H9 (cell line): ENCODE measurements around the gene ITGAE. TPM values are rescaled to one million over a fixed set of nuclear protein-coding genes. Genes with fewer than 3 reads are reported as not detected.

Experiments used
- DNase-seq: peaks from one replicate; pipeline ENCODE4 v3.0.0-alpha.2; 2017
- H2AFZ ChIP-seq: one replicate; pipeline ENCODE4 v1.6.1; 2013; ENCODE audit warnings: mild to moderate bottlenecking, low read length, control low read depth, moderate library complexity
- H2AK5ac ChIP-seq: 2 replicates; pipeline ENCODE4 v1.6.1; 2013; ENCODE audit warnings: low read length, control low read depth, mixed read lengths; ENCODE audit not compliant: insufficient read length
- H2BK120ac ChIP-seq: one replicate; pipeline ENCODE4 v1.6.1; 2013; ENCODE audit warnings: low read depth, mild to moderate bottlenecking, low read length, control low read depth, inconsistent platforms; ENCODE audit not compliant: poor library complexity, severe bottlenecking
- H2BK12ac ChIP-seq: 2 replicates; pipeline ENCODE4 v1.6.1; 2013; ENCODE audit warnings: low read length, control low read depth, mixed read lengths, low read depth; ENCODE audit not compliant: insufficient read length
- H2BK15ac ChIP-seq: 2 replicates; pipeline ENCODE4 v1.6.1; 2013; ENCODE audit warnings: low read depth, low read length, control low read depth
- H2BK20ac ChIP-seq: one replicate; pipeline ENCODE4 v1.6.1; 2013; ENCODE audit warnings: low read depth, mild to moderate bottlenecking, low read length, control low read depth, inconsistent platforms; ENCODE audit not compliant: poor library complexity, severe bottlenecking
- H2BK5ac ChIP-seq: 2 replicates; pipeline ENCODE4 v1.6.1; 2013; ENCODE audit warnings: low read length, control low read depth, mixed read lengths; ENCODE audit not compliant: insufficient read length
- H3K14ac ChIP-seq: 2 replicates; pipeline ENCODE4 v1.6.1; 2013; ENCODE audit warnings: low read length, control low read depth; ENCODE audit not compliant: insufficient read depth
- H3K18ac ChIP-seq: 2 replicates; pipeline ENCODE4 v1.6.1; 2013; ENCODE audit warnings: low read depth, mild to moderate bottlenecking, mixed read lengths, low read length, control low read depth; ENCODE audit not compliant: insufficient read length
- H3K23ac ChIP-seq: 2 replicates; pipeline ENCODE4 v1.6.1; 2013; ENCODE audit warnings: low read length, control low read depth, mixed read lengths, low read depth; ENCODE audit not compliant: insufficient read length
- H3K23me2 ChIP-seq: 2 replicates; pipeline ENCODE4 v1.6.1; 2013; ENCODE audit warnings: low read depth, mild to moderate bottlenecking, mixed read lengths, low read length, control low read depth; ENCODE audit not compliant: insufficient read length, poor library complexity, severe bottlenecking
- H3K27ac ChIP-seq: 2 replicates; pipeline ENCODE4 v1.5.1; 2013; ENCODE audit warnings: low read length, control low read depth, mixed read lengths, low read depth; ENCODE audit not compliant: insufficient read length
- H3K27me3 ChIP-seq: 2 replicates; pipeline ENCODE4 v1.6.1; 2013; ENCODE audit warnings: low read length, control low read depth, inconsistent platforms; ENCODE audit not compliant: insufficient read depth
- H3K4ac ChIP-seq: 2 replicates; pipeline ENCODE4 v1.6.1; 2013; ENCODE audit warnings: low read depth, mild to moderate bottlenecking, control low read depth, inconsistent platforms, low read length, moderate library complexity
- H3K4me1 ChIP-seq: 2 replicates; pipeline ENCODE4 v1.6.1; 2013; ENCODE audit warnings: low read length, control low read depth, inconsistent platforms; ENCODE audit not compliant: insufficient read depth
- H3K4me2 ChIP-seq: 2 replicates; pipeline ENCODE4 v1.6.1; 2013; ENCODE audit warnings: low read length, control low read depth, mixed read lengths; ENCODE audit not compliant: insufficient read length, insufficient read depth
- H3K56ac ChIP-seq: 2 replicates; pipeline ENCODE4 v1.6.1; 2013; ENCODE audit warnings: low read depth, mild to moderate bottlenecking, mixed read lengths, low read length, control low read depth; ENCODE audit not compliant: insufficient read length
- H3K79me1 ChIP-seq: 2 replicates; pipeline ENCODE4 v1.6.1; 2013; ENCODE audit warnings: low read depth, mild to moderate bottlenecking, moderate library complexity, low read length, control low read depth, inconsistent platforms; ENCODE audit not compliant: insufficient read depth, poor library complexity, severe bottlenecking
- H3K79me2 ChIP-seq: 2 replicates; pipeline ENCODE4 v1.6.1; 2013; ENCODE audit warnings: low read length, control low read depth, inconsistent platforms; ENCODE audit not compliant: insufficient read depth
- H3K9ac ChIP-seq: 2 replicates; pipeline ENCODE4 v1.6.1; 2013; ENCODE audit warnings: low read length, control low read depth, mixed read lengths; ENCODE audit not compliant: insufficient read length; ENCODE audit errors: extremely low read depth
- H3K9me3 ChIP-seq: one replicate; pipeline ENCODE4 v1.6.1; 2013; ENCODE audit warnings: low read depth, low read length, inconsistent platforms; ENCODE audit not compliant: control insufficient read depth
- H3T11ph ChIP-seq: one replicate; pipeline ENCODE4 v1.6.1; 2013; ENCODE audit warnings: mild to moderate bottlenecking, low read length, control low read depth, inconsistent platforms
- H4K20me1 ChIP-seq: one replicate; pipeline ENCODE4 v1.6.1; 2013; ENCODE audit not compliant: control insufficient read depth, insufficient read length, insufficient read depth
- H4K5ac ChIP-seq: 2 replicates; pipeline ENCODE4 v1.6.1; 2013; ENCODE audit warnings: low read depth, mild to moderate bottlenecking, mixed read lengths, low read length, control low read depth; ENCODE audit not compliant: insufficient read length
- H4K8ac ChIP-seq: replicated peaks from 2 replicates; pipeline ENCODE4 v1.6.1; 2013; ENCODE audit warnings: low read length, control low read depth, mixed read lengths, low read depth; ENCODE audit not compliant: insufficient read length
- H4K91ac ChIP-seq: 2 replicates; pipeline ENCODE4 v1.6.1; 2013; ENCODE audit warnings: low read depth, mild to moderate bottlenecking, moderate library complexity, mixed read lengths, low read length, control low read depth; ENCODE audit not compliant: insufficient read length
- H3K27ac Mint-ChIP-seq, 3 experiments: 2 replicates in 2 of 3; 3 replicates in 1 of 3; pipeline ENCODE4 v1.8.0; 2020 to 2021; ENCODE audit warnings: mixed read lengths in 3 of 3, mild to moderate bottlenecking in 1 of 3, moderate library complexity in 1 of 3
- H3K27me3 Mint-ChIP-seq: 2 replicates; pipeline ENCODE4 v1.8.0; 2021; ENCODE audit warnings: low read depth, mild to moderate bottlenecking, moderate library complexity, mixed read lengths
- H3K36me3 Mint-ChIP-seq, 3 experiments: 2 replicates in 2 of 3; 3 replicates in 1 of 3; pipeline ENCODE4 v1.8.0; 2020 to 2021; ENCODE audit warnings: low read depth in 3 of 3, mixed read lengths in 3 of 3; ENCODE audit not compliant: insufficient read depth in 1 of 3
- H3K4me1 Mint-ChIP-seq, 2 experiments: 2 replicates each; pipeline ENCODE4 v1.8.0; 2020; ENCODE audit warnings: mixed read lengths in 2 of 2
- H3K4me3 Mint-ChIP-seq, 2 experiments: 2 replicates in 1 of 2; 3 replicates in 1 of 2; pipeline ENCODE4 v1.8.0; 2020 to 2021; ENCODE audit warnings: mild to moderate bottlenecking in 2 of 2, mixed read lengths in 2 of 2, moderate library complexity in 1 of 2
- H3K9me3 Mint-ChIP-seq, 2 experiments: 2 replicates in 1 of 2; 3 replicates in 1 of 2; pipeline ENCODE4 v1.8.0; 2020; ENCODE audit warnings: mild to moderate bottlenecking in 2 of 2, mixed read lengths in 2 of 2, moderate library complexity in 1 of 2
- WGBS: extraction: QIAGEN DNeasy Blood & Tissue Kit; methylation state at CpG from one replicate; pipeline ENCODE4 v1.1.7; 2013; ENCODE audit warnings: missing lambda C conversion rate, low lambda C conversion rate, mixed read lengths; ENCODE audit not compliant: insufficient read length; ENCODE audit errors: extremely low coverage; 5-methylcytosine and 5-hydroxymethylcytosine counted together
- total RNA-seq: library from RNA; stranded (reverse); gene quantifications from 2 replicates; pipeline ENCODE4 v1.2.1, GENCODE V29; 2021
- TF ChIP-seq, protein P1 (sequence below): fragments of 200-600 bp; sonication (generic); conservative IDR thresholded peaks from 3 replicates; pipeline ENCODE4 v1.8.0; 2021; ENCODE audit warnings: antibody characterized with exemption, mild to moderate bottlenecking

ITGAE gene
- total RNA-seq, 1 experiment from 2014 or later = 23.5 TPM

GRCh38 chr17:3845621-3846436 lies 44.8 kb upstream of the ITGAE start, which contains the start of gene NCBP3:
Gene NCBP3 (minus strand): TSS chr17:3846246. CDS start chr17:3846223, 23 bp downstream.
- H2AFZ ChIP-seq = peak within 1 kb of the TSS; percentile 85
- H2AK5ac ChIP-seq = no peak within 1 kb of the TSS

More at GRCh38 chr17:3845621-3846436, 44.8 kb upstream of the ITGAE start, which contains the start of gene NCBP3:
- H4K5ac ChIP-seq = no peak within 1 kb of the TSS
- H4K8ac ChIP-seq = no peak within 1 kb of the TSS
- H3K56ac ChIP-seq = no peak within 1 kb of the TSS
- no peaks in the 10 kb centered on the region for H3K23me2 ChIP-seq
- Mint-ChIP-seq H3K36me3 (peaks cover 11 to 30% (median 30%) of the 10 kb centered on the region in 3 experiments; a peak in 6 of 7 replicates), H3K27me3 (peaks cover 13% of the 10 kb centered on the region), H3K4me1 (peaks cover 12 to 18% of the 10 kb centered on the region in 2 experiments), H3K4me3 (peak within 1 kb of the TSS; percentile 94 to 98), H3K27ac (peak within 1 kb of the TSS in 2 of 3 experiments; percentile 96 to 97; a peak in 5 of 7 replicates), H3K9me3 (no peaks in the 10 kb centered on the region)
- H3T11ph ChIP-seq = no peak within 1 kb of the TSS
- no peaks in the 10 kb centered on the region for H3K27me3 ChIP-seq
- peaks cover 7% of the 10 kb centered on the region for H3K79me1 ChIP-seq
- no peak within 1 kb of the TSS for H2BK120ac ChIP-seq
- peak within 1 kb of the TSS; percentile 60 for H3K4me2 ChIP-seq
- no CpG with 5 or more reads among the region's 76 CpGs for WGBS
- TF ChIP-seq, protein P1, sequence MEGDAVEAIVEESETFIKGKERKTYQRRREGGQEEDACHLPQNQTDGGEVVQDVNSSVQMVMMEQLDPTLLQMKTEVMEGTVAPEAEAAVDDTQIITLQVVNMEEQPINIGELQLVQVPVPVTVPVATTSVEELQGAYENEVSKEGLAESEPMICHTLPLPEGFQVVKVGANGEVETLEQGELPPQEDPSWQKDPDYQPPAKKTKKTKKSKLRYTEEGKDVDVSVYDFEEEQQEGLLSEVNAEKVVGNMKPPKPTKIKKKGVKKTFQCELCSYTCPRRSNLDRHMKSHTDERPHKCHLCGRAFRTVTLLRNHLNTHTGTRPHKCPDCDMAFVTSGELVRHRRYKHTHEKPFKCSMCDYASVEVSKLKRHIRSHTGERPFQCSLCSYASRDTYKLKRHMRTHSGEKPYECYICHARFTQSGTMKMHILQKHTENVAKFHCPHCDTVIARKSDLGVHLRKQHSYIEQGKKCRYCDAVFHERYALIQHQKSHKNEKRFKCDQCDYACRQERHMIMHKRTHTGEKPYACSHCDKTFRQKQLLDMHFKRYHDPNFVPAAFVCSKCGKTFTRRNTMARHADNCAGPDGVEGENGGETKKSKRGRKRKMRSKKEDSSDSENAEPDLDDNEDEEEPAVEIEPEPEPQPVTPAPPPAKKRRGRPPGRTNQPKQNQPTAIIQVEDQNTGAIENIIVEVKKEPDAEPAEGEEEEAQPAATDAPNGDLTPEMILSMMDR = peak; percentile 92
- H3K4ac ChIP-seq = no peak within 1 kb of the TSS
- peak; percentile 94 for DNase-seq
- no peak within 1 kb of the TSS for H2BK15ac ChIP-seq
- no peak within 1 kb of the TSS for H4K91ac ChIP-seq
- H3K9ac ChIP-seq = peak within 1 kb of the TSS; percentile 89
- H3K79me2 ChIP-seq = peaks cover 8% of the 10 kb centered on the region; the same call in 1 of the 2 replicates
- H3K23ac ChIP-seq = no peak within 1 kb of the TSS
- H2BK12ac ChIP-seq = no peak within 1 kb of the TSS
- H4K20me1 ChIP-seq = no peaks in the 10 kb centered on the region
- H3K18ac ChIP-seq = peak within 1 kb of the TSS; percentile 94
- peak within 1 kb of the TSS; percentile 98; the same call in 1 of the 2 replicates for H3K14ac ChIP-seq
- no peak within 1 kb of the TSS for H2BK20ac ChIP-seq
- no peaks in the 10 kb centered on the region for H3K4me1 ChIP-seq
- no peak within 1 kb of the TSS for H3K27ac ChIP-seq
- H3K9me3 ChIP-seq = no peaks in the 10 kb centered on the region
- no peak within 1 kb of the TSS for H2BK5ac ChIP-seq
